ACC112 (cell line): ENCODE results near the gene BFSP2.

Source experiments
- H2AFZ ChIP-seq: fragments of 200-600 bp; sonication (generic); one replicate; pipeline ENCODE4 v1.6.0; 2017; ENCODE audit warnings: antibody characterized with exemption, low read length; ENCODE audit not compliant: unreplicated experiment
- H3K27ac ChIP-seq: fragments of 200-600 bp; sonication (generic); 2 replicates; pipeline ENCODE4 v1.5.1; 2014; ENCODE audit warnings: low read depth, mild to moderate bottlenecking, antibody characterized with exemption, low read length, moderate library complexity
- H3K27me3 ChIP-seq: fragments of 200-600 bp; sonication (generic); 2 replicates; pipeline ENCODE4 v1.6.1; 2014; ENCODE audit warnings: mild to moderate bottlenecking, antibody characterized with exemption, low read length, moderate library complexity, mixed read lengths; ENCODE audit not compliant: insufficient read depth
- H3K36me3 ChIP-seq: fragments of 200-600 bp; sonication (generic); 2 replicates; pipeline ENCODE4 v1.6.1; 2016; ENCODE audit warnings: mild to moderate bottlenecking, antibody characterized with exemption, low read length, moderate library complexity, mixed read lengths; ENCODE audit not compliant: insufficient read depth
- H3K4me1 ChIP-seq: fragments of 200-600 bp; sonication (generic); one replicate; pipeline ENCODE4 v1.6.1; 2016; ENCODE audit warnings: low read length, mixed read lengths; ENCODE audit not compliant: insufficient read depth, unreplicated experiment, control insufficient read depth
- H3K4me3 ChIP-seq: fragments of 200-600 bp; sonication (generic); 2 replicates; pipeline ENCODE4 v1.5.1; 2014; ENCODE audit warnings: mild to moderate bottlenecking, low read depth, low read length
- H3K79me2 ChIP-seq: fragments of 200-600 bp; sonication (generic); one replicate; pipeline ENCODE4 v1.6.0; 2016; ENCODE audit warnings: low read length; ENCODE audit not compliant: control insufficient read depth, unreplicated experiment, insufficient read depth

The BFSP2 gene

GRCh38 chr3:133396906-133397305 is 3.0 kb upstream of the BFSP2 start:
- no peaks in the 10 kb centered on the region for H3K27me3 ChIP-seq
- no peak overlapping the region for H3K4me3 ChIP-seq
- H3K36me3 ChIP-seq: no peaks in the 10 kb centered on the region
- H3K4me1 ChIP-seq: peaks cover 10% of the 10 kb centered on the region
- H3K27ac ChIP-seq: no peak overlapping the region
- H2AFZ ChIP-seq: no peak overlapping the region
- H3K79me2 ChIP-seq: no peaks in the 10 kb centered on the region

GRCh38 chr3:133401374-133402135 is 1.7 kb downstream of the BFSP2 start:
- H3K27ac ChIP-seq: no peak overlapping the region

GRCh38 chr3:133404920-133405319 is 5.1 kb downstream of the BFSP2 start:
- peaks cover 6% of the 10 kb centered on the region for H3K4me1 ChIP-seq
- no peak overlapping the region for H2AFZ ChIP-seq
- H3K27ac ChIP-seq: no peak overlapping the region

More at GRCh38 chr3:133401374-133402135, 1.7 kb downstream of the BFSP2 start:
- Histone ChIP-seq H3K36me3 (no peaks in the 10 kb centered on the region), H3K4me3 (no peak overlapping the region), H2AFZ (no peak overlapping the region), H3K79me2 (no peaks in the 10 kb centered on the region), H3K27me3 (no peaks in the 10 kb centered on the region), H3K4me1 (no peaks in the 10 kb centered on the region)

GRCh38 chr3:133408366-133408765 is 8.5 kb downstream of the BFSP2 start:
- no peak overlapping the region for H3K27ac ChIP-seq
- peaks cover 6% of the 10 kb centered on the region; the same call in 1 of the 2 replicates for H3K27me3 ChIP-seq
- H3K4me1 ChIP-seq: peaks cover 6% of the 10 kb centered on the region

More at GRCh38 chr3:133404920-133405319, 5.1 kb downstream of the BFSP2 start:
- Histone ChIP-seq H3K36me3 (no peaks in the 10 kb centered on the region), H3K79me2 (no peaks in the 10 kb centered on the region), H3K27me3 (no peaks in the 10 kb centered on the region), H3K4me3 (no peak overlapping the region)

GRCh38 chr3:133408961-133409360 is 9.1 kb downstream of the BFSP2 start:
- Histone ChIP-seq H3K79me2 (no peaks in the 10 kb centered on the region), H2AFZ (no peak overlapping the region), H3K4me3 (no peak overlapping the region), H3K4me1 (peaks cover 6% of the 10 kb centered on the region), H3K36me3 (no peaks in the 10 kb centered on the region), H3K27me3 (peaks cover 6% of the 10 kb centered on the region; the same call in 1 of the 2 replicates), H3K27ac (no peak overlapping the region)

More at GRCh38 chr3:133408366-133408765, 8.5 kb downstream of the BFSP2 start:
- H3K4me3 ChIP-seq: no peak overlapping the region
- no peaks in the 10 kb centered on the region for H3K36me3 ChIP-seq
- H3K79me2 ChIP-seq: no peaks in the 10 kb centered on the region
- no peak overlapping the region for H2AFZ ChIP-seq

- H3K79me2 ChIP-seq: no peaks in the 10 kb centered on the region
- peaks cover 6% of the 10 kb centered on the region for H3K4me1 ChIP-seq
- H3K36me3 ChIP-seq: no peaks in the 10 kb centered on the region
- peaks cover 6% of the 10 kb centered on the region; the same call in 1 of the 2 replicates for H3K27me3 ChIP-seq
- H3K27ac ChIP-seq: no peak overlapping the region
- H2AFZ ChIP-seq: no peak overlapping the region
- no peak overlapping the region for H3K4me3 ChIP-seq
These were observed 10.5 kb downstream of the BFSP2 start for GRCh38 chr3:133410191-133410892.

GRCh38 chr3:133412183-133413132 is 12.6 kb downstream of the BFSP2 start:
- no peaks in the 10 kb centered on the region for H3K79me2 ChIP-seq
- H3K27ac ChIP-seq: no peak overlapping the region
- no peaks in the 10 kb centered on the region for H3K36me3 ChIP-seq
- H3K27me3 ChIP-seq: peaks cover 6% of the 10 kb centered on the region; the same call in 1 of the 2 replicates
- H3K4me3 ChIP-seq: no peak overlapping the region
- H2AFZ ChIP-seq: no peak overlapping the region
- H3K4me1 ChIP-seq: peaks cover 6% of the 10 kb centered on the region

GRCh38 chr3:133413161-133414020 is 13.5 kb downstream of the BFSP2 start:
- no peak overlapping the region for H3K4me3 ChIP-seq
- H3K4me1 ChIP-seq: peaks cover 2% of the 10 kb centered on the region
- H2AFZ ChIP-seq: peak overlapping the region; percentile 55
- H3K79me2 ChIP-seq: no peaks in the 10 kb centered on the region
- no peaks in the 10 kb centered on the region for H3K36me3 ChIP-seq
- H3K27ac ChIP-seq: no peak overlapping the region
- peaks cover 6% of the 10 kb centered on the region; the same call in 1 of the 2 replicates for H3K27me3 ChIP-seq

- H3K27ac ChIP-seq: no peak overlapping the region
- H3K4me3 ChIP-seq: no peak overlapping the region
- H3K27me3 ChIP-seq: peaks cover 6% of the 10 kb centered on the region; the same call in 1 of the 2 replicates
- no peaks in the 10 kb centered on the region for H3K79me2 ChIP-seq
- H3K4me1 ChIP-seq: no peaks in the 10 kb centered on the region
- no peak overlapping the region for H2AFZ ChIP-seq
- H3K36me3 ChIP-seq: no peaks in the 10 kb centered on the region
These were observed 14.2 kb downstream of the BFSP2 start for GRCh38 chr3:133414021-133414392.
